Subcutaneous abdominal adipose tissue (tissue), 5 donors: ENCODE data around the gene XPNPEP1.

Experiments used
- H3K27ac ChIP-seq: one replicate; pipeline ENCODE4 v1.7.0; 2013; ENCODE audit warnings: low read depth, mild to moderate bottlenecking, inconsistent platforms, low read length, moderate library complexity
- H3K27me3 ChIP-seq, 5 donors: one replicate each; pipeline ENCODE4 v1.7.0; 2013; ENCODE audit warnings: low read length in 5 of 5, inconsistent platforms in 1 of 5; ENCODE audit not compliant: control insufficient read depth in 5 of 5, insufficient read depth in 4 of 5
- H3K36me3 ChIP-seq, 5 donors: one replicate each; pipeline ENCODE4 v1.7.0; 2013; ENCODE audit warnings: low read length in 5 of 5; ENCODE audit not compliant: control insufficient read depth in 5 of 5, insufficient read depth in 5 of 5
- H3K4me1 ChIP-seq, 5 donors: one replicate each; pipeline ENCODE4 v1.7.0; 2013; ENCODE audit warnings: low read length in 5 of 5, mild to moderate bottlenecking in 3 of 5, moderate library complexity in 1 of 5; ENCODE audit not compliant: control insufficient read depth in 5 of 5, insufficient read depth in 5 of 5
- H3K4me3 ChIP-seq, 5 donors: one replicate each; pipeline ENCODE4 v1.7.0; 2013; ENCODE audit warnings: low read length in 5 of 5, low read depth in 1 of 5
- H3K9ac ChIP-seq, 5 donors: one replicate each; pipeline ENCODE4 v1.7.0; 2013; ENCODE audit warnings: low read length in 5 of 5, mild to moderate bottlenecking in 4 of 5, moderate library complexity in 3 of 5
- H3K9me3 ChIP-seq, 5 donors: one replicate each; pipeline ENCODE4 v1.7.0; 2013; ENCODE audit warnings: low read length in 5 of 5; ENCODE audit not compliant: control insufficient read depth in 5 of 5
- donor health status: healthy.
- donor health status: healthy.
- donor health status: healthy.
- donor health status: healthy.
- donor health status: healthy.

Gene XPNPEP1

DNA sequence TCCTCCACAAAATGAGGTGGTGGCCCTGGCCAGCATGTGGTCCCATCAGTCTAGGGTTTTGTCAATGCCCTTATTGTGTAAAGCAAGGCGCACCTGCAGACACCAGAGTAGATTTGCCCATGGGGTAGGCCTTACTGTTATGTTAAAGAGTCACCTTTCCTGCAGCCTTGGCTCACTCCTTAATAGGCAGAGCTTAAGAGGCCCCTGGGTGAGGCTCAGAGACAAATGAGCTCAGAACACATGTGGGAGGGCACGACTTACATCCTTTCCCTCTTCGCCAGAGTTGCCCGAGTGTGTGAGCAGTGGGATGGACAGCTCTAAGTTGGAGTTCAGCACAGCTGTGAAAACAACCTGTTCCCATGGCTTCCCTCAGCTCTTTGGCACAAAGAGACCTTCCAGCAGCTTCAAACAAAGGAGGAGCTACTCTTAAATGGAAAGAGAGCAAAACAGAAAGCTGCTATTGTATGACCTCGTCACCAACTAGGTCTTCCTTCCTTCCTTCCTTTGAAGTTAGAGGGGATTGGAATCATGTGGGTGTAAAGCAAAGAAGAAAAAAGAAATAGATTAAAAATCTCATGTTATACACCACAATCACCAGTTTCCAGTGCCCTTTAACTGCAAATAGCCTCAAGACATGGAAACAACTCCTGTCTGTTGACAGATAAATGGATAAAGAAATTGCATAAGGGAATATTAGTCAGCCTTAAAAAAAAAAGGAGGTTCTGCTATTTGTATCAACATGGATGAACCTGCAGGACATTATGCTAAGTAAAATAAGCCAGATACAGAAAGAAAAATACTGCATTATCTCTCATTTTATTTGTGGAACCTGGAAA, 11.9 kb upstream of the XPNPEP1 start:
- Histone ChIP-seq H3K36me3 (no peaks in the 10 kb centered on the region), H3K4me3 (no peak overlapping the region), H3K27me3 (no peaks in the 10 kb centered on the region), H3K9ac (no peak overlapping the region), H3K4me1 (peaks cover 8 to 25% (median 21%) of the 10 kb centered on the region in 5 donors), H3K27ac (no peak overlapping the region), H3K9me3 (no peaks in the 10 kb centered on the region)

DNA sequence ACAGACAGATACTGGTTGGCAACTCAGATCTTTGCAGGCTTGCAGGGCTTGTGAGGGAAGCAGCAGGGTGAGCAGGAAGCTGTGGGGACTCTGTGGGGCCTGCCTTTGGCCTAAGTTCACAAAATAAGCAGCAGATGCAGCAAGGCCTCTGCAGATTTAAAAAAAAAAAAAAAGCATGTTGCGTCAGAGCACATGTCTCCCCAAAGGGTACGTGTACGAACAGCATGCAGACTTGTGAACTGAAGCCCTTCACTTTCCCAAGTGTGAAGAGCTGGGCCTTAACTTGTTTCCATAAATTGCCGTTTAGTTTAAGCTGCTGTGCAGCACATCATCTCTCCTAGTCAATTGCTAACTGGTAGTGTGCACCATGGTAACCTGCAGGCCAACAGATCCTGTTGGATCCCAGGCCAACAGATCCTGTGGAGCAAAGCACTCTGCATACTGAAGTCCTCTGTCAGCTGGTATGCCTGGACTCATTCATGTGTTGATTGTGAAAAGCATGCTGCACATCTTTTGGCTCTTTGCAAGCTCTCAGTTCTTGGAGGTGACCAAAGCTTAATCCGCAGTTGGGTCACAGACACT, 10.8 kb upstream of the XPNPEP1 start:
- H3K9me3 ChIP-seq, result no peaks in the 10 kb centered on the region
- no peak overlapping the region for H3K27ac ChIP-seq
- no peaks in the 10 kb centered on the region for H3K36me3 ChIP-seq
- peaks cover 8 to 32% (median 22%) of the 10 kb centered on the region in 5 donors for H3K4me1 ChIP-seq
- no peaks in the 10 kb centered on the region for H3K27me3 ChIP-seq
- no peak overlapping the region for H3K4me3 ChIP-seq
- H3K9ac ChIP-seq, result no peak overlapping the region

DNA sequence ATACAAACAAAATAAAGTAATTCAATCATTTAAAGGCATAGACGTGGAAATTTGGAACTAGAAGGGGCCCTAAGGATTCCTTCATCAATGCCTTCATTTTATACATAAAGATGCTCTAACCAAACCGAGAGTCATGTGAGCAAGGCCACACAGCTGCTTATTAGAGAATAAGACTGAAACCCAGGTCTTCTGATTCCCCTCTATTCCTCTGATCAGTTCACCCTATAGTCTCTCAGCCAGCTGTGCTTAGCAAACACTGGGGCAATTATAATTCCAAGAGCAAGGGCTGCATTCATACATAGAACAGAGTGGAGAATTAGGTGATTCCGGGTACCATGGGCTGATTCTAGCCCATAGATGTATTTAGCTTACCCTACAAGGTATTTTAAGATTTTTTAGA, 9.7 kb upstream of the XPNPEP1 start:
- Histone ChIP-seq H3K27ac (no peak overlapping the region), H3K9me3 (no peaks in the 10 kb centered on the region), H3K27me3 (no peaks in the 10 kb centered on the region), H3K36me3 (no peaks in the 10 kb centered on the region), H3K9ac (no peak overlapping the region), H3K4me1 (peaks cover 8 to 37% (median 29%) of the 10 kb centered on the region in 5 donors), H3K4me3 (no peak overlapping the region)

DNA sequence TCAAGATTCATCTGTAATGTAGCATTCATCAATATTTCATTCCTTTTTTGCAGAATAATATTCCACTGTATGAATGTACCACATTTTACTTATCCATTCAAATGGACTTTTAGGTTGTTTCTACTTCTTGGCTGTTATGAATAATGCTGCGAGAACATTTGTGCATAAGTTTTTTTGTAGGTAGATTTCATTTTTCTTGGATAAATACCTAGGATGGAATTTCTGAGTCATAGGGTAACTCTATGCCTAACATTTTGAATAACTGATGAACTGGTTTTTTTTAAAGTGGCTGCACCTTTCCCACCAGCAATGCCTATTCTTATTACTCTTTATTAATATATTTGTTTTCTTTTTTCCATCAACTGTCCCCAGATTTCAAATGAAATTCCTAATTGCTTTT, 9.1 kb upstream of the XPNPEP1 start:
- no peak overlapping the region for H3K27ac ChIP-seq
- no peak overlapping the region for H3K4me3 ChIP-seq
- no peak overlapping the region for H3K9ac ChIP-seq
- H3K4me1 ChIP-seq, result peaks cover 8 to 37% (median 29%) of the 10 kb centered on the region in 5 donors
- no peaks in the 10 kb centered on the region for H3K9me3 ChIP-seq
- no peaks in the 10 kb centered on the region for H3K36me3 ChIP-seq
- no peaks in the 10 kb centered on the region for H3K27me3 ChIP-seq

DNA sequence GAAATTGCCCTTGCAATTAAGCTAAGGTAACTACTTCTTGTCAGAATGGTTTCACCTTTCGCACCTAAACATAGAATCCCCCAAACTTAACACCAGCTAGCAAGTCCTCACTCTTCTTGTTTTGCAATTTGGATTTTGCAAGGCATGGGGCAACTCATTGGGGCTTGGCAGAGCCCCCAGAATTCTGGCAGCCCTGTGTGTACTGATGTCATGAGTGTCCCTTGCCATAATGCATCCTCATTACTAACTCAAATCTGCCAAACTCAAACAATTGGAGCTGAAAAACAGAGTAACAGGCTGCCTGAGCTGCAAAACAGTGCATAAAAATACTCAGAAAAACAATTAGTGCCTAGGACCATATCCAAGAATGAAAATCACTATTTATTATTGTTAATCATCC, 7.9 kb upstream of the XPNPEP1 start:
- H3K4me1 ChIP-seq, result peaks cover 8 to 41% (median 31%) of the 10 kb centered on the region in 5 donors
- no peaks in the 10 kb centered on the region for H3K9me3 ChIP-seq
- H3K4me3 ChIP-seq, result no peak overlapping the region
- no peaks in the 10 kb centered on the region for H3K36me3 ChIP-seq
- no peaks in the 10 kb centered on the region for H3K27me3 ChIP-seq
- H3K27ac ChIP-seq, result no peak overlapping the region
- H3K9ac ChIP-seq, result no peak overlapping the region

DNA sequence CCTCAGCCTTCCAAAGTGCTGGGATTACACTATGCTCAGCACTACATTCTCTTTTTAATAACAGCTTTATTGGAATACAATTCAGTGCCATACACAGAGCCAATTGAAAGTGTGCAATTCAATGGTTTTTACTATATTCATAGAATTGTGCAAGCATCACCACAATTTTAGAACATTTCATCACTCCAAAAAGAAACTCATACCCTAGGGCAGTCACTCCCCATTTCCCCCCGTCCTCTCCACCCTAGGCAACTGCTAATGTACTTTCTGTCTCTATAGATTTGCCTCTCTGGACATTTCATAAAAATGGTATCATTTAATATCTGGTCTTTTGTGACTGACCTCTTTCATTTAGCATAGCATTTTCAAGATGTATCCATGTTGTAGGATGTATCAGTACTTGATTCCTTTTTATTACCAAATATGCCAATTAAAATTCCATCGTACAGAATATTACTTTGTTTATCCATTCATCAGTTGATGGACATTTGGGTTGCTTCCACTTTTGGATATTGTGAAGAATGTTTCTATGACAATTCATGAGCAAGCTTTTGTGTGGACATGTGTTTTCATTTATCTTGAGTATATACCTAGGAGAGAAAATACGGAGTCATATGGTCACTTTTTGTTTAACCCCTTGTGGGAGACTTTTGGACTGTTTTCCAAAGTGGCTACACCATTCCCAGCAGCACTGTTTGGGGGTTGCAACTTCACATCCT, 6.3 kb upstream of the XPNPEP1 start:
- H3K4me3 ChIP-seq, result no peak overlapping the region
- H3K36me3 ChIP-seq, result no peaks in the 10 kb centered on the region
- no peaks in the 10 kb centered on the region for H3K9me3 ChIP-seq
- H3K27ac ChIP-seq, result peak overlapping the region; percentile 19
- H3K27me3 ChIP-seq, result no peaks in the 10 kb centered on the region
- H3K4me1 ChIP-seq, result peaks cover 8 to 37% (median 28%) of the 10 kb centered on the region in 5 donors
- no peak overlapping the region for H3K9ac ChIP-seq

DNA sequence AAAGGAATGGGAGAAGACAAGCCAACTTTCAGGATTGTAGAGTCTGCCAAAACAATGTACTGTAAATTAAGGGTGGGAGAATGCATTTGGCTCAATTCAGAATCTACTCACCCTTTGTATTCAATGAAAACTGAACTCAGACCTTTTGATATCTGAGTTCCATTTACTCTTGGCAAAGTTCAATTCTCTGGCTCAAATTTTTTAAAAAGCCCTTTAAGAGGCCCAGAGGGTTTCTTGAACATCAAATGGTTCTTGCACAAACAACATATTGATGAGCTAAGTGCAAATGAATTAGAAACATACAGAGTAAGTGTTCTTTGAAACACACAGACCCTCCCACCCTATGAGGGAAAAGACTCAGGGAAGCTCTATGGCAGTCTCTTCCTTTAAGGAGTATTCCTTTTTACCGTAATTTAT, 5.2 kb upstream of the XPNPEP1 start:
- no peaks in the 10 kb centered on the region for H3K27me3 ChIP-seq
- H3K27ac ChIP-seq, result peak overlapping the region; percentile 56
- no peak overlapping the region for H3K9ac ChIP-seq
- H3K4me1 ChIP-seq, result peaks cover 0 to 34% (median 23%) of the 10 kb centered on the region in 5 donors
- no peak overlapping the region for H3K4me3 ChIP-seq
- H3K36me3 ChIP-seq, result no peaks in the 10 kb centered on the region
- no peaks in the 10 kb centered on the region for H3K9me3 ChIP-seq

DNA sequence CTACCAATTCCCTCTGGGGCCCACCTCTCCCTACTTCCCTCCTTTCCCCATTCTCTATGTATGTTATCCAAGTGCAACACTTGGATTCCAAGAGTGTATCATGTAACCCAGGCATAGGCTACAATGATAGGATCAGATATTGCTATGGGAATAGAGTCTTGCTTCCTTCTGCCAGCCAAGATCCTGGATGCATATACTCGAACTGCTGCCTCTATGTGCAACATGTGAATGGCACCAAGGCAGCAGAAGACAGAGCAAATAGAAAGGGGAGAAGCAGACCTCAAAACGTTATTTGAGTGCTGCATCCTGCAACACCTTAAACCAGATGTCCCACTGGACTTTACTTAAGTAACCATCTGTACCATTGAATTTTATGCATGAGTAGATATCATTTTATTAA, 3.5 kb upstream of the XPNPEP1 start:
- no peak overlapping the region for H3K9ac ChIP-seq
- H3K27ac ChIP-seq, result no peak overlapping the region
- no peaks in the 10 kb centered on the region for H3K36me3 ChIP-seq
- H3K9me3 ChIP-seq, result no peaks in the 10 kb centered on the region
- H3K27me3 ChIP-seq, result no peaks in the 10 kb centered on the region
- H3K4me3 ChIP-seq, result no peak overlapping the region
- H3K4me1 ChIP-seq, result peaks cover 5 to 44% (median 35%) of the 10 kb centered on the region in 5 donors

DNA sequence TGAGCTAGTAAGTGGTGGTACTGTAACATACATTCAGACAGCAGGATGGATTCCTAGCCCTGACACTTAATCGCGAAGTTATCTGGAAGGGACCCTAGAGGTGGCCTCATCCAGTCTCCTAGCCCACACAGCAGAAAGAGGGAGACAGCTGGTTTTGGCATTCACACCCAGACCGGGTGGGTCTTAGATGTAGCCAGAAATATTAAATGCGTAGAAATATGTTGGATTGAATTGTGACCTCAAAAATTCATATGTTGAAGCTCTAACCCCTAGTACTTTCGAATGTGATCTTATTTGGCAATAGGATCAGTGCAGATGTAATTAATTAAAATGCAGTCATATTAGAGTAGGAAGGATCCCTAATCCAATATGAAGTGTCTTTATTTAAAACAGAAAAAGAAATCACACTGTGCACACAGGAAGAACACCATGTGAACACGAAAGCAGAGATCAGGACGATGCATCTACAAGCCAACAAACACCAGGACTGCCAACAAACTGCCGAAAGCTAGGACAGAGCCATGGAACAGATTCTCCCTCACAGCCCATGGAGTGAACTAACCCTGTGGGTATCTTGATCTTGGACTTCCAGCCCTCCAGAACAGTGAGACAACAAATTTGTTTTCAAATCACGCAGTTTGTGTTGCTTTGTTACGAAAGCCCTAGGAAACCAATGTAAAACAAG, 2.9 kb upstream of the XPNPEP1 start:
- H3K4me1 ChIP-seq, result peaks cover 5 to 41% (median 37%) of the 10 kb centered on the region in 5 donors
- no peaks in the 10 kb centered on the region for H3K9me3 ChIP-seq
- H3K27me3 ChIP-seq, result no peaks in the 10 kb centered on the region
- no peaks in the 10 kb centered on the region for H3K36me3 ChIP-seq
- no peak overlapping the region for H3K4me3 ChIP-seq
- H3K27ac ChIP-seq, result no peak overlapping the region
- no peak overlapping the region for H3K9ac ChIP-seq
